GM21717 (cell line): ENCODE results near the gene TEDDM1.
"Not testable (repeated sequence)": the region's sequence is repeated elsewhere in the genome, so short reads cannot be mapped to it uniquely, and the experiment has no call there.

Source experiments
- ATAC-seq: cut with Tn5 transposase; IDR thresholded peaks from one replicate; pipeline ENCODE4 v1.9.1; 2021; ENCODE audit warnings: mild to moderate bottlenecking, moderate library complexity; ENCODE audit not compliant: unreplicated experiment

Gene TEDDM1

GRCh38 chr1:182400567-182400966, at the start of gene TEDDM1:
TSS of gene TEDDM1 (minus strand) at chr1:182400667. CDS start at chr1:182400485, 182 bp downstream.
- ATAC-seq = no peak

GRCh38 chr1:182450087-182450486, 49.6 kb upstream of the TEDDM1 start, which contains the start of gene RGSL1:
TSS of gene RGSL1 (plus strand) at chr1:182450146. CDS start at chr1:182450166, 20 bp downstream.
- no peak for ATAC-seq

GRCh38 chr1:182447660-182448059, 47.2 kb upstream of the TEDDM1 start:
- ATAC-seq = no peak

GRCh38 chr1:182447124-182447523, 46.7 kb upstream of the TEDDM1 start:
- not testable (repeated sequence) for ATAC-seq

GRCh38 chr1:182446033-182446669, 45.7 kb upstream of the TEDDM1 start:
- peak; percentile 65 for ATAC-seq

GRCh38 chr1:182444497-182444896, 44.0 kb upstream of the TEDDM1 start:
- no peak for ATAC-seq

GRCh38 chr1:182442333-182442732, 41.9 kb upstream of the TEDDM1 start:
- no peak for ATAC-seq

- no peak for ATAC-seq
Observed at GRCh38 chr1:182441719-182442118, 41.3 kb upstream of the TEDDM1 start.

GRCh38 chr1:182438326-182438725, 37.9 kb upstream of the TEDDM1 start:
- no peak for ATAC-seq

- ATAC-seq = no peak
Observed at GRCh38 chr1:182433580-182433979, 33.1 kb upstream of the TEDDM1 start.

- ATAC-seq = no peak
Observed at GRCh38 chr1:182431278-182431677, 30.8 kb upstream of the TEDDM1 start.

- peak; percentile 33 for ATAC-seq
Observed at GRCh38 chr1:182430263-182431068, 30.0 kb upstream of the TEDDM1 start.

- ATAC-seq = peak; percentile 34
Observed at GRCh38 chr1:182428043-182428442, 27.6 kb upstream of the TEDDM1 start.

GRCh38 chr1:182426442-182427430, 26.3 kb upstream of the TEDDM1 start:
- peak; percentile 73 for ATAC-seq

- no peak for ATAC-seq
Observed at GRCh38 chr1:182415789-182416188, 15.3 kb upstream of the TEDDM1 start.

GRCh38 chr1:182413969-182414368, 13.5 kb upstream of the TEDDM1 start:
- ATAC-seq = no peak

GRCh38 chr1:182413486-182413885, 13.0 kb upstream of the TEDDM1 start:
- ATAC-seq = no peak

- ATAC-seq = no peak
Observed at GRCh38 chr1:182410620-182411273, 10.3 kb upstream of the TEDDM1 start.

GRCh38 chr1:182410138-182410537, 9.7 kb upstream of the TEDDM1 start:
- ATAC-seq = no peak

GRCh38 chr1:182408435-182409075, 8.1 kb upstream of the TEDDM1 start:
- no peak for ATAC-seq
